Activated naive CD4-positive, alpha-beta T cell treated with anti-CD3 and anti-CD28 coated beads, Interleukin-2, amount 10 ng/mL, durations not matched to agents 7 days and 5 days (primary cell): Measurements from ENCODE around the gene USP17L18.
"Not testable (repeated sequence)": the region's sequence is repeated elsewhere in the genome, so short reads cannot be mapped to it uniquely, and the experiment has no call there.

Experiments
- CTCF ChIA-PET: fragments of 350-600 bp; sonication (Branson Sonifier 250); formaldehyde crosslinking; loops from one replicate; lab custom pipeline; 2021; ENCODE audit warnings: antibody characterized with exemption; lab: Charles Lee
- DNase-seq: peaks from one replicate; pipeline ENCODE4 v3.0.0-alpha.2; 2020
- H3K27ac Mint-ChIP-seq: one replicate; pipeline ENCODE4 v1.8.0; 2021; ENCODE audit warnings: mild to moderate bottlenecking, moderate library complexity, mixed read lengths
- H3K27me3 Mint-ChIP-seq: one replicate; pipeline ENCODE4 v1.8.0; 2021; ENCODE audit warnings: mild to moderate bottlenecking, mixed read lengths
- H3K36me3 Mint-ChIP-seq: one replicate; pipeline ENCODE4 v1.8.0; 2021; ENCODE audit warnings: mixed read lengths
- H3K4me1 Mint-ChIP-seq: one replicate; pipeline ENCODE4 v1.8.0; 2021; ENCODE audit warnings: mixed read lengths
- H3K4me3 Mint-ChIP-seq: one replicate; pipeline ENCODE4 v1.8.0; 2021; ENCODE audit warnings: mild to moderate bottlenecking, moderate library complexity, mixed read lengths
- H3K9me3 Mint-ChIP-seq: one replicate; pipeline ENCODE4 v1.8.0; 2021; ENCODE audit warnings: mixed read lengths

USP17L18 gene

GRCh38 chr4:9271719-9272118 is 23.3 kb downstream of the USP17L18 start:
- H3K4me3 Mint-ChIP-seq, H3K36me3 Mint-ChIP-seq, H3K27me3 Mint-ChIP-seq, H3K9me3 Mint-ChIP-seq, H3K4me1 Mint-ChIP-seq, CTCF ChIA-PET, H3K27ac Mint-ChIP-seq: not testable (repeated sequence)
- DNase-seq, result peak; percentile 23
